GM18511 (cell line): ENCODE measurements around the gene MSANTD7.

ENCODE experiments used
- ATAC-seq: cut with Tn5 transposase; IDR thresholded peaks from one replicate; pipeline ENCODE4 v1.9.1; 2021; ENCODE audit warnings: mild to moderate bottlenecking, moderate library complexity; ENCODE audit not compliant: unreplicated experiment

MSANTD7 gene

DNA sequence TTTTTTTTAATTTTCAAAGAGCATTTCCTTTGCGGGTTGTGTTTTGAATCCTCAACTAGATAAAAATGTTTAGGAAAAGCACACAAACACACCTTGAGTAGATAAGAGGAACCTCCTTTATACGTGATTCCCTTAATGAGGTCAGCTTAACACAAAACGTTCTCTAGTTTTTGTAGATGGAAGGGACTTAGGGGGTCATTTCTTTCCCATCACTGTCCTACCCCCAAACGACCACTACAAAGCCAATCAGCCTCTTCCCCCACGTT lies 41.8 kb downstream of the MSANTD7 start:
- ATAC-seq, result no peak

DNA sequence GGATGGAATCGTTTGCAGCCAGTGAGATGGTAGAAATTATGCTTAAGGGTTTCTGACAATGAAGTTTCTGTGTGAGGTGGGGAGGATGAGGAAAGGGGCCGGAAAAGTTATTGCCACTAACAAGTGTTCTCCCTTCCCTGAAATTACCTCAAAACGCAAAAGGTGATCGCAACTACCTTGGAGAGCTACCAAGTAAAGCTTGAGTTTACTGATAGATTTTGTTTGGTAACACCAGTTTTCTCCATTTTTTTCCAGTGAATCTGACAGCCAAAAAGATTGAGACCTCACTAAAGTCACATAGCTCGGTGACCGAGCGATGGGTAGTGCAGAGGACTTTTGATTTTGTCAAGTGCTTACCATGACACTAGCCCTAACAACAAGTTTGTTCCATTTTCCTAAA lies 42.1 kb downstream of the MSANTD7 start:
- no peak for ATAC-seq

DNA sequence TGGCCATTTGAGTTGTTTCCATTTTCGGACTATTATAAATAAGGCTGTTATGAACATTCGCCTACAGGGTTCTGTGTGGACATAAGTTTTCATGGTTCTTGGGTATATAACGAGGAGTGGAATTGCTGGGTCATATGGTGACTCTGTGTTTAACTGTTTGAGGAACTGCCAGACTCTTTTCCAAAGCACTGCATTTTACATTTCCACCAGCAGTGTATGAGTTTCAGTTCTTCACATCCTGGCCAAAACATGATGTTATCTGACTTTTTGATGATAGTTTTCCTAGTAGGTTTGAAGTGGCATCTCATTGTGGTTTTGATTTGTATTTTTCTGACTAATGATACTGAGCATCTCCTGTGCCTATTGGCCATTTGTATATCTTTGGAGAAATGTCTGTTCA lies 46.0 kb downstream of the MSANTD7 start:
- no peak for ATAC-seq
